ENCODE measurements around the gene TANC1.

TANC1 gene

DNA sequence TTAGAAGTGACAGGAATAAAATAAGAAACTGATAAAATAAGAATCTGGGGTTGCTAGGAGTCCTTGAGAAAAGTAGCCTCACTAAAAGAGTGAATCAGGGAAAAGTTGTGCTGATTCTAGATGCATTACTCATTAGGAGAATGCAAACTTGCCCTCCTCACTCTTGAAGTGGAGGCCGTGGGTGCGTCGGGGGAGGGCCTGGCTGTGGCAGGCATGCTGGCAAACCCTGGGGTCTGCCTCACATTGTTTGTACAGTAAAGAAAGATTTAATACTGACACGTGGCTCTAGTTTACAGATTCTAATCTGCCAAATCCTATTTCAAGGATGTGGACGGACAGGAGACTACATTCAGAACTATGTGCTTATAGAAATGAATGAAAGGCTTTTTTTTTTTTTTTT, 41.9 kb downstream of the TANC1 start:
- no peaks in the 10 kb centered on the region for H4K20me1 ChIP-seq (ENCODE audit: insufficient read depth, low read length, poor library complexity, severe bottlenecking)
- H3K9me3 ChIP-seq (ENCODE audit: insufficient read depth, low read depth, low read length) = no peaks in the 10 kb centered on the region
- no peak overlapping the region for H3K9ac ChIP-seq (ENCODE audit: low read depth, low read length, poor library complexity, severe bottlenecking)
- no peaks in the 10 kb centered on the region for H3K79me2 ChIP-seq (ENCODE audit: insufficient read depth, low read length)
- H3K9me2 ChIP-seq (replicated peaks; ENCODE audit: low read depth, low read length) = no peaks in the 10 kb centered on the region
- TF ChIP-seq CTCF (conservative IDR thresholded peaks at IDR 0.05; ENCODE audit: low read length) (no peak), EZH2phosphoT487 (IDR thresholded peaks at IDR 0.05; ENCODE audit: borderline replicate concordance) (no peak)
- H3K4me3 ChIP-seq (ENCODE audit: low read length, poor library complexity, severe bottlenecking) = no peak overlapping the region
- no peak overlapping the region for H2AFZ ChIP-seq (ENCODE audit: low read length)
- H3F3A ChIP-seq (ENCODE audit: low read depth) = no peaks in the 10 kb centered on the region
- no peaks in the 10 kb centered on the region for H3K4me1 ChIP-seq (ENCODE audit: insufficient read depth, low read length, poor library complexity, severe bottlenecking)
- H3K27me3 ChIP-seq (ENCODE audit: insufficient read depth, low read length, poor library complexity, severe bottlenecking) = no peaks in the 10 kb centered on the region
- no peaks in the 10 kb centered on the region for H3K36me3 ChIP-seq (ENCODE audit: insufficient read depth, low read length)
- no peak overlapping the region for H3K4me2 ChIP-seq (ENCODE audit: low read depth, low read length, poor library complexity, severe bottlenecking)

GRCh38 chr2:159010963-159011362, 42.5 kb downstream of the TANC1 start:
- peaks cover 5% of the 10 kb centered on the region; the same call in 1 of the 2 replicates for H3K9me3 ChIP-seq (ENCODE audit: insufficient read depth, low read depth, low read length)
- TF ChIP-seq EZH2phosphoT487 (IDR thresholded peaks at IDR 0.05; ENCODE audit: borderline replicate concordance) = no peak
- TF ChIP-seq CTCF (conservative IDR thresholded peaks at IDR 0.05; ENCODE audit: low read length) = no peak
- H3K9ac ChIP-seq (ENCODE audit: low read depth, low read length, poor library complexity, severe bottlenecking) = no peak overlapping the region
- H3K9me2 ChIP-seq (replicated peaks; ENCODE audit: low read depth, low read length) = no peaks in the 10 kb centered on the region
- no peaks in the 10 kb centered on the region for H3F3A ChIP-seq (ENCODE audit: low read depth)
- no peaks in the 10 kb centered on the region for H3K36me3 ChIP-seq (ENCODE audit: insufficient read depth, low read length)
- H2AFZ ChIP-seq (ENCODE audit: low read length) = no peak overlapping the region
- no peaks in the 10 kb centered on the region for H3K27me3 ChIP-seq (ENCODE audit: insufficient read depth, low read length, poor library complexity, severe bottlenecking)
- no peak overlapping the region for H3K4me2 ChIP-seq (ENCODE audit: low read depth, low read length, poor library complexity, severe bottlenecking)
- no peaks in the 10 kb centered on the region for H3K79me2 ChIP-seq (ENCODE audit: insufficient read depth, low read length)
- H4K20me1 ChIP-seq (ENCODE audit: insufficient read depth, low read length, poor library complexity, severe bottlenecking) = no peaks in the 10 kb centered on the region
- no peak overlapping the region for H3K4me3 ChIP-seq (ENCODE audit: low read length, poor library complexity, severe bottlenecking)
- H3K4me1 ChIP-seq (ENCODE audit: insufficient read depth, low read length, poor library complexity, severe bottlenecking) = no peaks in the 10 kb centered on the region

GRCh38 chr2:159012142-159012541, 43.7 kb downstream of the TANC1 start:
- Histone ChIP-seq H4K20me1 (ENCODE audit: insufficient read depth, low read length, poor library complexity, severe bottlenecking) (no peaks in the 10 kb centered on the region), H3K9me2 (replicated peaks; ENCODE audit: low read depth, low read length) (no peaks in the 10 kb centered on the region), H3K4me3 (ENCODE audit: low read length, poor library complexity, severe bottlenecking) (no peak overlapping the region), H3K4me1 (ENCODE audit: insufficient read depth, low read length, poor library complexity, severe bottlenecking) (no peaks in the 10 kb centered on the region), H3K36me3 (ENCODE audit: insufficient read depth, low read length) (no peaks in the 10 kb centered on the region), H3K9ac (ENCODE audit: low read depth, low read length, poor library complexity, severe bottlenecking) (no peak overlapping the region), H3K9me3 (ENCODE audit: insufficient read depth, low read depth, low read length) (peaks cover 9% of the 10 kb centered on the region; the same call in 1 of the 2 replicates), H3K27me3 (ENCODE audit: insufficient read depth, low read length, poor library complexity, severe bottlenecking) (no peaks in the 10 kb centered on the region), H3F3A (ENCODE audit: low read depth) (no peaks in the 10 kb centered on the region), H3K4me2 (ENCODE audit: low read depth, low read length, poor library complexity, severe bottlenecking) (no peak overlapping the region), H2AFZ (ENCODE audit: low read length) (no peak overlapping the region), H3K79me2 (ENCODE audit: insufficient read depth, low read length) (no peaks in the 10 kb centered on the region)
- no peak for TF ChIP-seq EZH2phosphoT487 (IDR thresholded peaks at IDR 0.05; ENCODE audit: borderline replicate concordance)
- no peak for TF ChIP-seq CTCF (conservative IDR thresholded peaks at IDR 0.05; ENCODE audit: low read length)
